Gastrocnemius medialis (tissue), 4 donors: ENCODE results near the gene ALOX5.

ENCODE experiments used
- CTCF ChIP-seq, 5 experiments: fragments of 450-650 bp in 3 of 5; fragments of 200-600 bp in 2 of 5; sonication (generic) in 2 of 5; IDR thresholded peaks in 4 of 5; conservative IDR thresholded peaks in 1 of 5; 1 replicate in 4 of 5; 2 replicates in 1 of 5; pipeline ENCODE4 v1.5.1; 2016 to 2019; ENCODE audit warnings: antibody characterized with exemption in 5 of 5, mild to moderate bottlenecking in 3 of 5, moderate library complexity in 3 of 5
- POLR2A ChIP-seq, 2 donors: fragments of 450-650 bp; IDR thresholded peaks; one replicate each; pipeline ENCODE4 v1.6.1; 2017; ENCODE audit warnings: antibody characterized with exemption in 2 of 2, mild to moderate bottlenecking in 2 of 2, moderate library complexity in 2 of 2

GRCh38 chr10:45423976-45424499, 50.0 kb downstream of the ALOX5 start:
- TF ChIP-seq CTCF (IDR thresholded peaks at IDR 0.05 in 4 of 5, conservative IDR thresholded peaks at IDR 0.05 in 1 of 5) (no peak), POLR2A (IDR thresholded peaks at IDR 0.05) (no peak)
